ENCODE results near the gene HNRNPM. TPM values are rescaled to one million over a fixed set of nuclear protein-coding genes. Genes with fewer than 3 reads are reported as not detected.
A peak's percentile ranks its signal among the peaks of the same experiment; 100 is the strongest.

HNRNPM gene, protein sequence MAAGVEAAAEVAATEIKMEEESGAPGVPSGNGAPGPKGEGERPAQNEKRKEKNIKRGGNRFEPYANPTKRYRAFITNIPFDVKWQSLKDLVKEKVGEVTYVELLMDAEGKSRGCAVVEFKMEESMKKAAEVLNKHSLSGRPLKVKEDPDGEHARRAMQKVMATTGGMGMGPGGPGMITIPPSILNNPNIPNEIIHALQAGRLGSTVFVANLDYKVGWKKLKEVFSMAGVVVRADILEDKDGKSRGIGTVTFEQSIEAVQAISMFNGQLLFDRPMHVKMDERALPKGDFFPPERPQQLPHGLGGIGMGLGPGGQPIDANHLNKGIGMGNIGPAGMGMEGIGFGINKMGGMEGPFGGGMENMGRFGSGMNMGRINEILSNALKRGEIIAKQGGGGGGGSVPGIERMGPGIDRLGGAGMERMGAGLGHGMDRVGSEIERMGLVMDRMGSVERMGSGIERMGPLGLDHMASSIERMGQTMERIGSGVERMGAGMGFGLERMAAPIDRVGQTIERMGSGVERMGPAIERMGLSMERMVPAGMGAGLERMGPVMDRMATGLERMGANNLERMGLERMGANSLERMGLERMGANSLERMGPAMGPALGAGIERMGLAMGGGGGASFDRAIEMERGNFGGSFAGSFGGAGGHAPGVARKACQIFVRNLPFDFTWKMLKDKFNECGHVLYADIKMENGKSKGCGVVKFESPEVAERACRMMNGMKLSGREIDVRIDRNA
- 320 and 333 TPM in 2 replicates for total RNA-seq
- long read RNA-seq, transcript HNRNPM-217 (15 exons, 2,458 nt): major isoform, 11 of 870 reads
- long read RNA-seq, partial matches to known transcripts: 72 of 870 reads
- long read RNA-seq, other reads (novel, unspliced or antisense): 785 of 870 reads

DNA sequence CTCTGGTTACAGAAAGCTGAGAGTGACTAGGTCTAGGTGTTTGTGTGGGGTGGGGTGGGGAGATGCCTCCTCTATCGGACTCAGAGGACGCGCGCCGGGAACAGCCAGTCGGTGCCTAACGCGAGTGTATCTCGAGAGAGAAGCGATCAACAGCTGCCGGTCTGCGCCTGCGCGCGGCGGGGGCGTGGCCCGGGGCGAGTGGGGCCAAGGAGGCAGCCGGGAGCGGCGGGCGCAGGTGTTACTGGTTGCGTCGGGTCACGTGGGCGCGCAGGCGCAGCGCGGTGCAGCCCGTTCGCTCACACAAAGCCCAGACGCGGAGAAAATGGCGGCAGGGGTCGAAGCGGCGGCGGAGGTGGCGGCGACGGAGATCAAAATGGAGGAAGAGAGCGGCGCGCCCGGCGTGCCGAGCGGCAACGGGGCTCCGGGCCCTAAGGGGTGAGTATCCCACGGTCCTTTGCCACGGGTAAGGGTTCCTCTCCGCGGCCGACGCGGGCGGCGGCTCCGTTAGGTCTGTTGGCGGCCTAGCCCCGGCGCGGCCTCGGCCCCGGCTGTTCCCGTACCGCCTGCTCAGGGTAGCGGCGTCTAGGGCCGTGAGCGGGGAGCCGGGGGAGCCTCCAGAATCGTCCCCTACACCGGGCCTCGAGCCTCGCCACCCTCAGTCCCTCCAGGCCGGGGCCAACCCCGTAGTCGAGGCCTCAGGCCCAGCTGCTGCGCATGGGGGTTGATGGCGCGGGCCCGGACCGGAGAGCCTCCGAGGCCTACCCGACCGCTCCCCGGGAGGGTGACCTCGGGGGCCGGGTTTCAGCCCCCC, at the start of gene HNRNPM:
Gene HNRNPM (plus strand): TSS at position 299 of the 811 bp plus-strand sequence. CDS start 24 bp downstream, at position 323.
- no peaks in the 10 kb centered on the region for H3K9me3 Mint-ChIP-seq (ENCODE audit: low read depth)
- peak within 1 kb of the TSS; percentile 95 for H3K4me3 Mint-ChIP-seq (ENCODE audit: low read depth)
- peak within 1 kb of the TSS; percentile 99 for H3K27ac Mint-ChIP-seq
- H3K27me3 Mint-ChIP-seq: no peaks in the 10 kb centered on the region
- peak; percentile 100 for DNase-seq (ENCODE audit: low spot score, unreplicated experiment)
- TF ChIP-seq, protein P1, sequence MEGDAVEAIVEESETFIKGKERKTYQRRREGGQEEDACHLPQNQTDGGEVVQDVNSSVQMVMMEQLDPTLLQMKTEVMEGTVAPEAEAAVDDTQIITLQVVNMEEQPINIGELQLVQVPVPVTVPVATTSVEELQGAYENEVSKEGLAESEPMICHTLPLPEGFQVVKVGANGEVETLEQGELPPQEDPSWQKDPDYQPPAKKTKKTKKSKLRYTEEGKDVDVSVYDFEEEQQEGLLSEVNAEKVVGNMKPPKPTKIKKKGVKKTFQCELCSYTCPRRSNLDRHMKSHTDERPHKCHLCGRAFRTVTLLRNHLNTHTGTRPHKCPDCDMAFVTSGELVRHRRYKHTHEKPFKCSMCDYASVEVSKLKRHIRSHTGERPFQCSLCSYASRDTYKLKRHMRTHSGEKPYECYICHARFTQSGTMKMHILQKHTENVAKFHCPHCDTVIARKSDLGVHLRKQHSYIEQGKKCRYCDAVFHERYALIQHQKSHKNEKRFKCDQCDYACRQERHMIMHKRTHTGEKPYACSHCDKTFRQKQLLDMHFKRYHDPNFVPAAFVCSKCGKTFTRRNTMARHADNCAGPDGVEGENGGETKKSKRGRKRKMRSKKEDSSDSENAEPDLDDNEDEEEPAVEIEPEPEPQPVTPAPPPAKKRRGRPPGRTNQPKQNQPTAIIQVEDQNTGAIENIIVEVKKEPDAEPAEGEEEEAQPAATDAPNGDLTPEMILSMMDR (IDR thresholded peaks at IDR 0.05; ENCODE audit: unreplicated experiment): no peak
- H3K36me3 Mint-ChIP-seq (ENCODE audit: insufficient read depth): peaks cover 13% of the 10 kb centered on the region
- H3K4me1 Mint-ChIP-seq (ENCODE audit: low read depth): peaks cover 41% of the 10 kb centered on the region

DNA sequence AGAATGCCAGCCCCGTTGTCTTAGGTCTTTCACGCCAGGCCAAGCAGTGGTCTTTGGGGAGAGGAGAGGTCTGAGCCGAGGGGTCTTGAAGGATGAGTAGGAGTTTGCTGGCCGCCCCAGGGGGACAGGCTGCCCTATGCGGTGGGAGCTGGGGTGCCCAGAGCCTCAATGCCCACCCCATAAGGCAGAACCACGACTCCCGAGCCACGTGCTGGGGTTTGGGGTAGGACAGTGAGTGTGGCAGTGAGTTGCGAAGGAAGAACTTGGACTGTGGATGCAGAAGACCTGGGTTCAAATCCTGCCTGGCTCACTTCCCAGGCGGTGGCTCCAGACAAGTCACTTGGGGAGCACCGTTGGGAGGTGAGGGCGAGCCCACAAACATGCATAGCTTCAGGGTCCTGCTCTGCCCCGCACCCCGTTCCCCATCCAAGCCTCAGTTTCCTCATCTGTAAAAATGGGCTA, 49.1 kb upstream of the HNRNPM start:
- H3K27ac Mint-ChIP-seq: no peak overlapping the region
- TF ChIP-seq, protein P1 (IDR thresholded peaks at IDR 0.05; ENCODE audit: unreplicated experiment): no peak
- no peak overlapping the region for H3K4me3 Mint-ChIP-seq (ENCODE audit: low read depth)
- H3K9me3 Mint-ChIP-seq (ENCODE audit: low read depth): no peaks in the 10 kb centered on the region
- DNase-seq (ENCODE audit: low spot score, unreplicated experiment): no peak
- peaks cover 25% of the 10 kb centered on the region for H3K4me1 Mint-ChIP-seq (ENCODE audit: low read depth)
- no peaks in the 10 kb centered on the region for H3K27me3 Mint-ChIP-seq
- peaks cover 7% of the 10 kb centered on the region for H3K36me3 Mint-ChIP-seq (ENCODE audit: insufficient read depth)

DNA sequence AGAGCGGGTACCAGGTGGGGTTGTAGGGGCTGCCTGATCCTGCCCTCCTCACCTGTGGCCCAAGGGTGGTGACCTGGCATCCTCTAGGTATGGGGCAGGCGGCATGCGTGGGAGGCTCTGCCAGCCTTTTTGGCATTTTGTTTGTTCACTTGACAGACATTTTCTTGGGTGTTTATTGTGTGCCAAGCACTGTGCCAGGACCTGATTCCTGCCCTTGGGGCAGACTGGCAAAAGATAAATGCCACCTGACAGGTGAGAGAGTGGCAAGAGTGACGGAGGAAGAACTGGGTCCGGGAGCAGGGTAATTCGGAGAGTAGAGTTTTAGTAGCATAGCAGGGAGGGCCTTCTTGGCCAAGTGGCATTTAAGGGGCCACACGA, 48.6 kb upstream of the HNRNPM start:
- H3K27ac Mint-ChIP-seq: peak overlapping the region; percentile 88
- no peaks in the 10 kb centered on the region for H3K9me3 Mint-ChIP-seq (ENCODE audit: low read depth)
- no peak overlapping the region for H3K4me3 Mint-ChIP-seq (ENCODE audit: low read depth)
- TF ChIP-seq, protein P1 (IDR thresholded peaks at IDR 0.05; ENCODE audit: unreplicated experiment): no peak
- peaks cover 7% of the 10 kb centered on the region for H3K36me3 Mint-ChIP-seq (ENCODE audit: insufficient read depth)
- peaks cover 23% of the 10 kb centered on the region for H3K4me1 Mint-ChIP-seq (ENCODE audit: low read depth)
- no peaks in the 10 kb centered on the region for H3K27me3 Mint-ChIP-seq
- DNase-seq (ENCODE audit: low spot score, unreplicated experiment): no peak

DNA sequence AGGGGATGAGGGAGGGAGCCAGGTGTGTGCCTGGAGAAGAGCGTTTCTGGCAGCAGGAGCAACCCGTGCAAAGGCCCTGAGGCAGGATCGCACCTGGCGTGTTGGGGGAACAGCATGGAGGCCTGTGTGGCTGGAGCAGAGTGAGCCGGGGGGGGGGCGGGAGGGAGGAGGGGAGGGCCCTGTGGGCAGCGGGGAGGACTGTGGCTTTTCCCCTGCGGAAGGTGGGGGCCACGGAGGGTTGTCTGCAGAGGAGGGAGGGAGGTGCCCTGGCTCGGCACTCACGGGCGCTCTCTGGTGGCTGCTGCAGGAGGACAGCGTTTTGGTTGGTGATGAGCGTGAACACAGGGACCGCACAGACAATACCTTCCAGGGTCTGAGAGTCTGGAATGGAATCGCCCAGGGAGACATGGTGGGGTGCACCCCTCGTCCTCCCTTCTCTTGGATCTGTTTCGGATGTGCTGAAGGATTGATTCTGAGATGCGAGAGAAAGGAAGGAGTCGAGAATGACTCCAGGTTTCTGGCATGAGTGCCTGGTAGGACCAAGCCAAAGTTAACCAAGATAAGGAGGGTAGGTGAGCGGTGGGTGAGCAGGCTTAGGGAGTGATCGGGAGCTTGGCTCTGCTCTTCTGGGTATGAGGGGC, 48.1 kb upstream of the HNRNPM start:
- H3K27ac Mint-ChIP-seq: peak overlapping the region; percentile 88
- no peak overlapping the region for H3K4me3 Mint-ChIP-seq (ENCODE audit: low read depth)
- H3K36me3 Mint-ChIP-seq (ENCODE audit: insufficient read depth): peaks cover 7% of the 10 kb centered on the region
- H3K9me3 Mint-ChIP-seq (ENCODE audit: low read depth): no peaks in the 10 kb centered on the region
- TF ChIP-seq, protein P1 (IDR thresholded peaks at IDR 0.05; ENCODE audit: unreplicated experiment): peak; percentile 54
- H3K27me3 Mint-ChIP-seq: no peaks in the 10 kb centered on the region
- H3K4me1 Mint-ChIP-seq (ENCODE audit: low read depth): peaks cover 21% of the 10 kb centered on the region
- no peak for DNase-seq (ENCODE audit: low spot score, unreplicated experiment)

All from progenitor cell of endocrine pancreas (in vitro differentiated cells).